Activated T-helper 1 cell treated with anti-CD3 and anti-CD28 coated beads, Interleukin-2, amount 50 U/mL, for 16 hours (primary cell): ENCODE results near the gene SCNN1B.
"Not testable (repeated sequence)": the region's sequence is repeated elsewhere in the genome, so short reads cannot be mapped to it uniquely, and the experiment has no call there.

Experiments used
- DNase-seq, 2 donors: peaks; one replicate each; pipeline ENCODE4 v3.0.0-alpha.2; 2020; ENCODE audit warnings: low read depth in 1 of 2, low spot score in 1 of 2

Gene SCNN1B

GRCh38 chr16:23351360-23351759, 49.3 kb downstream of the SCNN1B start:
- DNase-seq, result no peak

- DNase-seq, result no peak
Measured at GRCh38 chr16:23353440-23353839, 51.3 kb downstream of the SCNN1B start.

GRCh38 chr16:23354246-23354645, 52.1 kb downstream of the SCNN1B start:
- no peak for DNase-seq

GRCh38 chr16:23355106-23355670, 53.1 kb downstream of the SCNN1B start:
- DNase-seq, result no peak

- DNase-seq, result no peak
Measured at GRCh38 chr16:23356941-23357340, 54.8 kb downstream of the SCNN1B start.

GRCh38 chr16:23357761-23358290, 55.7 kb downstream of the SCNN1B start:
- DNase-seq, result no peak

GRCh38 chr16:23359092-23359760, 57.1 kb downstream of the SCNN1B start:
- no peak for DNase-seq

- no peak for DNase-seq
Measured at GRCh38 chr16:23362460-23363317, 60.6 kb downstream of the SCNN1B start.

- no peak for DNase-seq
Measured at GRCh38 chr16:23365602-23366240, 63.6 kb downstream of the SCNN1B start.

GRCh38 chr16:23366341-23366740, 64.2 kb downstream of the SCNN1B start:
- DNase-seq, result not testable (repeated sequence)

GRCh38 chr16:23367564-23367963, 65.5 kb downstream of the SCNN1B start:
- no peak for DNase-seq

- no peak for DNase-seq
Measured at GRCh38 chr16:23367988-23368387, 65.9 kb downstream of the SCNN1B start.

- DNase-seq, result no peak
Measured at GRCh38 chr16:23368469-23368868, 66.4 kb downstream of the SCNN1B start.

- no peak for DNase-seq
Measured at GRCh38 chr16:23369416-23369815, 67.3 kb downstream of the SCNN1B start.

GRCh38 chr16:23371368-23371767, 69.3 kb downstream of the SCNN1B start:
- no peak for DNase-seq

GRCh38 chr16:23373436-23374219, 71.5 kb downstream of the SCNN1B start:
- no peak for DNase-seq

- DNase-seq, result no peak
Measured at GRCh38 chr16:23374721-23375510, 72.8 kb downstream of the SCNN1B start.

- DNase-seq, result no peak
Measured at GRCh38 chr16:23375643-23376042, 73.5 kb downstream of the SCNN1B start.

GRCh38 chr16:23377071-23377931, 75.2 kb downstream of the SCNN1B start:
- DNase-seq, result no peak
